HL-60 (cell line): ENCODE data around the gene APOO.

Source experiments
- DNase-seq, 2 experiments: peaks; one replicate each; pipeline ENCODE4 v3.0.0-alpha.2; 2010 to 2020; ENCODE audit warnings: low read depth in 1 of 2, low spot score in 1 of 2
- H3K27ac ChIP-seq: fragments of 250-450 bp; sonication (Bioruptor Pico); replicated peaks from 2 replicates; pipeline ENCODE4 v1.5.1; 2020; ENCODE audit warnings: mild to moderate bottlenecking, moderate library complexity
- H3K27me3 ChIP-seq: fragments of 250-450 bp; sonication (Bioruptor Pico); 2 replicates; pipeline ENCODE4 v1.5.1; 2021; ENCODE audit warnings: mild to moderate bottlenecking, moderate library complexity; ENCODE audit not compliant: insufficient read depth, poor library complexity, severe bottlenecking
- H3K4me3 ChIP-seq: replicated peaks from 2 replicates; pipeline ENCODE4 v1.5.1; 2011; ENCODE audit warnings: mild to moderate bottlenecking, control low read depth, low read length; ENCODE audit not compliant: insufficient read depth
- CTCF ChIP-seq: IDR thresholded peaks from one replicate; pipeline ENCODE4 v1.5.1; 2011; ENCODE audit warnings: low read length, control low read depth, inconsistent platforms; ENCODE audit not compliant: insufficient read depth
- GABPA ChIP-seq: IDR thresholded peaks from 2 replicates; pipeline ENCODE4 v1.6.1; 2012; ENCODE audit warnings: low read depth
- POLR2AphosphoS5 ChIP-seq: IDR thresholded peaks from 2 replicates; pipeline ENCODE4 v1.6.1; 2012; ENCODE audit warnings: low read depth
- SPI1 ChIP-seq: IDR thresholded peaks from 2 replicates; pipeline ENCODE4 v1.6.1; 2012; ENCODE audit warnings: low read depth, mild to moderate bottlenecking, borderline replicate concordance
- TF ChIP-seq, protein P1 (sequence below): IDR thresholded peaks from 2 replicates; pipeline ENCODE4 v1.6.1; 2012; ENCODE audit warnings: low read depth; ENCODE audit not compliant: insufficient replicate concordance

Gene APOO

DNA sequence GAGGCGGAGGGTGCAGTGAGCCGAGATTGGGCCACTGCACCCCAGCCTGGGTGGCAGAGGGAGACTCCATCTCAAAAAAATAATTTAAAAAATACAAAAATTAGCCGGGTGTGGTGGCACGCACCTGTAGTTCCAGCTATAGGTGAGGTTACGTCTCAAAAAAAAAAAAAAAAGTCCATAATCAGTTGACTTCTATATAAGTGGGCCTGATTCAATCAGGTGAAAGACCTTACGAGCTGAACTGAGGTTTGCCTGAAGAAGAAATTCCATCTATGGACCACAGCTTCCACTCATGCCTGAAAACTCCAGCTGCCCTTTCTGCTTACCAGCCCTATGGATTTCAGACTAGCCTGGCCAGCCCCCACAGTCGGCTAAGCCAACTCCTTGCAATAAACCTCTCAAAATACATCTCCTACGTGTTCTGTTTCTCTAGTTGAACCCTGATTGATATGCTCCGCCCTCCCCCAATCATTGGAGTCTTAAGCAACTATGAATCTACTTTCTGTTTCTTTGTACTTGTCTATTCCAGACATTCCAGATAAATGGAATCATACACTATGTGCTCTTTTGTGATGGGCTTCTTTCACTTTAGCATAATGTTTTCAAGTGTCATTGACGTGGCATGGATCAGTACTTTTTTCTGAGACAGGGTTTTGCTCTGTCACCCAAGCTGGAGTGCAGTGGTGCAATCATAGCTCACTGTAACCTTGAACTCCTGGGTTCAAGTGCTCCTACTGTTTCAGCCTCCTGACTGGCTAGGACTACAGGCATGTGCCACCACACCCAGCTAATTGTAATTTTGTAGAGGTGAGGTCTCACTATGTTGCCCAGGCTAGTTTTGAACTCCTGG, 88.1 kb downstream of the APOO start:
- TF ChIP-seq CTCF (no peak), SPI1 (no peak), POLR2AphosphoS5 (no peak)
- no peak overlapping the region for H3K4me3 ChIP-seq
- no peak overlapping the region for H3K27ac ChIP-seq
- H3K27me3 ChIP-seq, result no peaks in the 10 kb centered on the region
- no peak for DNase-seq

DNA sequence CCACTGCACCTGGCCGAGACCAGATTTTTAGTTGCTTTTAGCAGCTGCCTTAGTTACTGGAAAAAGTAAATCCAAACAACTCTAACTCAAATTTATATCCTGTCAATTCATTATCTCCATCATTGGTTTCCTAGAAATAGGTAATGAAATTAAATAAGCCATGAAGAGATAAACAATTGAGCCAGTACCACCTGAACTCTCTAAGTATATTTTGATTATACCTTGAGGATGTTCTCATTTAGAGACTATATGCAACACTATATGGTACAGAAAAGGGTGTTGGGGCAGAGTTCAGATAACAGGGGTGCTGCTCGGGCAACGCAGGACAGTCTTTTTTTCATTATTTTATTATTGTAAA, 89.8 kb downstream of the APOO start:
- DNase-seq, result no peak
- no peak overlapping the region for H3K27ac ChIP-seq
- H3K4me3 ChIP-seq, result no peak overlapping the region
- H3K27me3 ChIP-seq, result no peaks in the 10 kb centered on the region
- no peak for TF ChIP-seq POLR2AphosphoS5
- TF ChIP-seq, protein P1, sequence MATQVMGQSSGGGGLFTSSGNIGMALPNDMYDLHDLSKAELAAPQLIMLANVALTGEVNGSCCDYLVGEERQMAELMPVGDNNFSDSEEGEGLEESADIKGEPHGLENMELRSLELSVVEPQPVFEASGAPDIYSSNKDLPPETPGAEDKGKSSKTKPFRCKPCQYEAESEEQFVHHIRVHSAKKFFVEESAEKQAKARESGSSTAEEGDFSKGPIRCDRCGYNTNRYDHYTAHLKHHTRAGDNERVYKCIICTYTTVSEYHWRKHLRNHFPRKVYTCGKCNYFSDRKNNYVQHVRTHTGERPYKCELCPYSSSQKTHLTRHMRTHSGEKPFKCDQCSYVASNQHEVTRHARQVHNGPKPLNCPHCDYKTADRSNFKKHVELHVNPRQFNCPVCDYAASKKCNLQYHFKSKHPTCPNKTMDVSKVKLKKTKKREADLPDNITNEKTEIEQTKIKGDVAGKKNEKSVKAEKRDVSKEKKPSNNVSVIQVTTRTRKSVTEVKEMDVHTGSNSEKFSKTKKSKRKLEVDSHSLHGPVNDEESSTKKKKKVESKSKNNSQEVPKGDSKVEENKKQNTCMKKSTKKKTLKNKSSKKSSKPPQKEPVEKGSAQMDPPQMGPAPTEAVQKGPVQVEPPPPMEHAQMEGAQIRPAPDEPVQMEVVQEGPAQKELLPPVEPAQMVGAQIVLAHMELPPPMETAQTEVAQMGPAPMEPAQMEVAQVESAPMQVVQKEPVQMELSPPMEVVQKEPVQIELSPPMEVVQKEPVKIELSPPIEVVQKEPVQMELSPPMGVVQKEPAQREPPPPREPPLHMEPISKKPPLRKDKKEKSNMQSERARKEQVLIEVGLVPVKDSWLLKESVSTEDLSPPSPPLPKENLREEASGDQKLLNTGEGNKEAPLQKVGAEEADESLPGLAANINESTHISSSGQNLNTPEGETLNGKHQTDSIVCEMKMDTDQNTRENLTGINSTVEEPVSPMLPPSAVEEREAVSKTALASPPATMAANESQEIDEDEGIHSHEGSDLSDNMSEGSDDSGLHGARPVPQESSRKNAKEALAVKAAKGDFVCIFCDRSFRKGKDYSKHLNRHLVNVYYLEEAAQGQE, result no peak
- no peak for TF ChIP-seq GABPA
- TF ChIP-seq CTCF, result no peak
- no peak for TF ChIP-seq SPI1

DNA sequence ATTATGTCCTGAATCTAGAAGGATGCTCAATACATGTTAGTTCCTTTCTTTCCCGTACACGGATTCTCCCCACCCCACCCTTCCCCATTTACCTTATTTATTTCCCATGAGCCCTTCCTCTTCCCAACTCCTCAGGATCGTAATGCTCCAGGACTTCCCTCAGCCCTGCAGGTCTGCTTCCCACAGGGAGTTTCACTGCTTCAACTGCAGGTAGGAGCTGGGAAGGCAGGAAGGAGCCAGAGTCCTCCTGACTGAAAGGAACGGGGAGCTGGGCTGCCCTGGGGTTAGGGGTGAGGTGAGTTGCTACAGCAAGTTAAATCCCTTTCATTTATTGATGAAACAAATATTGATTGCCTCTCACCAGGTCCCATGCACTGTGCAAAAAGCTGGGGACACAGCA, 91.6 kb downstream of the APOO start:
- Histone ChIP-seq H3K27me3 (no peaks in the 10 kb centered on the region), H3K4me3 (no peak overlapping the region), H3K27ac (no peak overlapping the region)
- TF ChIP-seq, protein P1, result no peak
- no peak for TF ChIP-seq POLR2AphosphoS5
- no peak for TF ChIP-seq CTCF
- TF ChIP-seq GABPA, result no peak
- TF ChIP-seq SPI1, result no peak
- DNase-seq, result no peak

- Histone ChIP-seq H3K27me3 (no peaks in the 10 kb centered on the region), H3K27ac (no peak overlapping the region), H3K4me3 (no peak overlapping the region)
- no peak for TF ChIP-seq SPI1
- no peak for TF ChIP-seq POLR2AphosphoS5
- TF ChIP-seq, protein P1, result no peak
- TF ChIP-seq GABPA, result no peak
- no peak for TF ChIP-seq CTCF
- DNase-seq, result no peak
These were observed 92.4 kb downstream of the APOO start for GRCh38 chrX:23815376-23815775.
